ENCODE data around the gene MANF. TPM values are rescaled to one million over a fixed set of nuclear protein-coding genes. Genes with fewer than 3 reads are reported as not detected.
"Not testable (repeated sequence)": the region's sequence is repeated elsewhere in the genome, so short reads cannot be mapped to it uniquely, and the experiment has no call there.

Gene MANF
- total RNA-seq, 2 experiments from 2014 or later = 124 to 129 TPM

GRCh38 chr3:51354731-51355615, 30.1 kb upstream of the MANF start:
- Mint-ChIP-seq H3K27me3 (no peaks in the 10 kb centered on the region), H3K36me3 (ENCODE audit: low read depth) (no peaks in the 10 kb centered on the region), H3K27ac (no peak overlapping the region), H3K4me3 (no peak overlapping the region), H3K9me3 (ENCODE audit: low read depth) (no peaks in the 10 kb centered on the region), H3K4me1 (no peaks in the 10 kb centered on the region)
- no peak for DNase-seq
- POLR2A ChIA-PET = no interaction called here
- intact Hi-C loops (cut with DNase I, micrococcal nuclease) = no loop called here
- ATAC-seq = no peak
- CTCF ChIA-PET = interaction anchor here (0.7 kb wide), 1 partner anchor 653 kb away, joined by 3 read pairs; no protein-coding TSS in a partner anchor

- DNase-seq = no peak
- no peak overlapping the region for H3K27ac Mint-ChIP-seq
- no peak for ATAC-seq
- H3K36me3 Mint-ChIP-seq (ENCODE audit: low read depth) = no peaks in the 10 kb centered on the region
- POLR2A ChIA-PET = no interaction called here
- CTCF ChIA-PET = interaction anchor here (0.7 kb wide), 2 partner anchors 481 to 654 kb away, joined by 3 read pairs; no protein-coding TSS in a partner anchor
- H3K4me1 Mint-ChIP-seq = no peaks in the 10 kb centered on the region
- H3K4me3 Mint-ChIP-seq = no peak overlapping the region
- no peaks in the 10 kb centered on the region for H3K9me3 Mint-ChIP-seq (ENCODE audit: low read depth)
- intact Hi-C loops (cut with DNase I, micrococcal nuclease) = no loop called here
- no peaks in the 10 kb centered on the region for H3K27me3 Mint-ChIP-seq
Observed at GRCh38 chr3:51355891-51356578, 29.1 kb upstream of the MANF start.

DNA sequence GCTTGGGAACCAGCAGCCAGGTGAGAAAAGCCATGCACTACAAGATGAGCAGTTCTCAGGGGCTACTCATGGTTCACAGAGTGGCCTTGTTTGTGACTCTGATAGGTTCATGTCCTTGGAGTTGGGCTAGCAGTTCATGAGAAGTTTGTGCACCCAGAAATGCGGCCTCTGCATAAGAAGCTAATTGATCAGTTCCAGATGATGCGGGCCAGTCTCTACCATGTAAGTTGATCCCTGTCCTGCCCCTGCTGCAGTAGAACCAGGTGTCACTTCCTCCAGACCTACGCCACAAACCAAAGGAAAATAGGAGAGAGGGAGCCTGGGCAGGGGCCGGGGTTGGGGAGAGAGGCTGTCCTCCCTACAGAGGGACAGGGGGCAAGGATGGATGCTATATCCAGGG, 27.2 kb upstream of the MANF start:
- POLR2A ChIA-PET = no interaction called here
- intact Hi-C loops (cut with DNase I, micrococcal nuclease) = no loop called here
- CTCF ChIA-PET = no interaction called here
- H3K36me3 Mint-ChIP-seq (ENCODE audit: low read depth) = no peaks in the 10 kb centered on the region
- no peak overlapping the region for H3K4me3 Mint-ChIP-seq
- no peaks in the 10 kb centered on the region for H3K27me3 Mint-ChIP-seq
- ATAC-seq (no peak), DNase-seq (no peak)
- no peaks in the 10 kb centered on the region for H3K4me1 Mint-ChIP-seq
- no peak overlapping the region for H3K27ac Mint-ChIP-seq
- no peaks in the 10 kb centered on the region for H3K9me3 Mint-ChIP-seq (ENCODE audit: low read depth)

- Mint-ChIP-seq H3K36me3 (ENCODE audit: low read depth) (no peaks in the 10 kb centered on the region), H3K4me3 (no peak overlapping the region), H3K27me3 (no peaks in the 10 kb centered on the region), H3K9me3 (ENCODE audit: low read depth) (no peaks in the 10 kb centered on the region), H3K4me1 (no peaks in the 10 kb centered on the region), H3K27ac (no peak overlapping the region)
- intact Hi-C loops (cut with DNase I, micrococcal nuclease) = no loop called here
- ATAC-seq (no peak), DNase-seq (no peak)
- ChIA-PET CTCF (no interaction called here), POLR2A (no interaction called here)
Observed at GRCh38 chr3:51358981-51359380, 26.1 kb upstream of the MANF start.

DNA sequence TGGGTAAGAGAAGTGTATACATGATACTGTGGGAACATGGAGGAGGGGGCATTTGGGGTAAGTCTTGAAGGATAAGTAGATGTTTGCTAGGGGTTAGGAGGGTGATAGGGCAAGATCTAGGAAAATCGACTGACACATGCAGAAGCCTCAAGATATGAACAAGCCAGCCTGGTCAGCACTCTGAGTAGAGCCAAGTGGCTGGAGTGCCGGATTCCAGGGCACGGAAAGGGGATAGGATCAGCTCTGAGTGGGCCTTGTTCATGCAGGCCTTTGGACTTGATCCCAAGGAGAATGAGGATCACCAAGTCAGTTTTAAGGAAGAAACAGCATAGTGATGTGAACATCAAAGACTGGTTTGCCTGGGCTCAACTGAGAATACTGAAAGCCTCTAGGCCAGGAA, 24.3 kb upstream of the MANF start:
- Mint-ChIP-seq H3K36me3 (ENCODE audit: low read depth) (no peaks in the 10 kb centered on the region), H3K9me3 (ENCODE audit: low read depth) (no peaks in the 10 kb centered on the region), H3K4me1 (no peaks in the 10 kb centered on the region), H3K27ac (no peak overlapping the region), H3K4me3 (no peak overlapping the region), H3K27me3 (no peaks in the 10 kb centered on the region)
- ATAC-seq (no peak), DNase-seq (no peak)
- ChIA-PET CTCF (interaction anchor here (0.5 to 0.7 kb wide), 3 partner anchors 11 to 858 kb away, joined by 3 to 5 read pairs (median 3); no protein-coding TSS in a partner anchor), POLR2A (no interaction called here)
- intact Hi-C loops (cut with DNase I, micrococcal nuclease) = no loop called here

DNA sequence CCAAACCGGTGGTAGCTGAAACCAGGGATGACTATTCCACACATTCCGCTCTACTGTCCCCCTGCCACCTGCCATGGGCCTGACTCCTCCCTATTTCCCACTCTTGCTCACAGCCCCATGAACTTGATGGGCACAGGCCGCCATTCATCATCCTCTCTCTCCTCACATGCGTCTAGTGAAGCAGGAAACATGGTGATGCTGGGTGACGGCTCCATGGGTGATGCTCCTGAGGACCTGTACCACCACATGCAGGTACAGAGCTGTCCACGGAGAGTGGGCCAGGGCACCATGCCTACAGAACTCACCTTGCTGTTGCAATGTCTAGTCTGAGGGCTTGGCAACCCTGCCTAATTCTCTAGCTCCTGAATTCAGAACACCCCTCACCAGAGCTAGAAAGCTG, 23.3 kb upstream of the MANF start:
- H3K4me3 Mint-ChIP-seq = no peak overlapping the region
- no peaks in the 10 kb centered on the region for H3K36me3 Mint-ChIP-seq (ENCODE audit: low read depth)
- no peak for DNase-seq
- ChIA-PET POLR2A (no interaction called here), CTCF (interaction anchor here (0.6 to 0.7 kb wide), 2 partner anchors 13 to 344 kb away, joined by 3 read pairs; no protein-coding TSS in a partner anchor)
- ATAC-seq = no peak
- H3K4me1 Mint-ChIP-seq = no peaks in the 10 kb centered on the region
- no peaks in the 10 kb centered on the region for H3K9me3 Mint-ChIP-seq (ENCODE audit: low read depth)
- H3K27me3 Mint-ChIP-seq = peaks cover 2% of the 10 kb centered on the region
- H3K27ac Mint-ChIP-seq = no peak overlapping the region
- intact Hi-C loops (cut with DNase I, micrococcal nuclease) = no loop called here

DNA sequence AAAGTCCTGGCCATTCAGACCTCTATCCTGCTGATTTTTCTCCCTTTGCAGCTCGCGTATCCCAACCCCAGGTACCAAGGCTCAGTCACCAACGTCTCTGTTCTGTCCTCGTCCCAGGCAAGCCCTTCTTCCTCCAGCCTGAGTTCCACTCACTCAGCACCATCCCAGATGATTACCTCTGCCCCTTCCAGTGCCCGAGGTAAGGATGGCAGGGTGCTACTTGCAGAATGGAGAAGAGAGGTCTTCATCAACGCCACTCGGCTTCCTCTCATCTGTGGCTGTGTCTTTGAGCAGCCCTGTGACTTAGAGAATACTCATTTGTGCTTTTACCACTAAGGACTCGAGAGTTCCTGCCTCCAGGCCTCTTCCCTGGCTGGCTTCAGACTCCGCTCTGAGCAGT, 22.6 kb upstream of the MANF start:
- no peaks in the 10 kb centered on the region for H3K9me3 Mint-ChIP-seq (ENCODE audit: low read depth)
- no peaks in the 10 kb centered on the region for H3K4me1 Mint-ChIP-seq
- intact Hi-C loops (cut with DNase I, micrococcal nuclease) = no loop called here
- H3K27me3 Mint-ChIP-seq = peaks cover 7% of the 10 kb centered on the region
- H3K36me3 Mint-ChIP-seq (ENCODE audit: low read depth) = no peaks in the 10 kb centered on the region
- no peak overlapping the region for H3K27ac Mint-ChIP-seq
- ATAC-seq (no peak), DNase-seq (no peak)
- CTCF ChIA-PET = no interaction called here
- no peak overlapping the region for H3K4me3 Mint-ChIP-seq
- POLR2A ChIA-PET = no interaction called here

- intact Hi-C loops (cut with DNase I, micrococcal nuclease); H3K27me3 Mint-ChIP-seq; POLR2A ChIA-PET; H3K36me3 Mint-ChIP-seq (ENCODE audit: low read depth); H3K4me1 Mint-ChIP-seq; H3K9me3 Mint-ChIP-seq (ENCODE audit: low read depth); H3K27ac Mint-ChIP-seq; DNase-seq; ATAC-seq; H3K4me3 Mint-ChIP-seq: not testable (repeated sequence)
- CTCF ChIA-PET = interaction anchor here (0.6 to 1.2 kb wide), 3 partner anchors 9 to 283 kb away, joined by 3 to 4 read pairs (median 4); no protein-coding TSS in a partner anchor
Observed at GRCh38 chr3:51368276-51368675, 16.8 kb upstream of the MANF start.

- DNase-seq (peak; percentile 72), ATAC-seq (peak; percentile 74)
- H3K4me1 Mint-ChIP-seq = no peaks in the 10 kb centered on the region
- H3K27me3 Mint-ChIP-seq = peaks cover 3% of the 10 kb centered on the region
- ChIA-PET POLR2A (interaction anchor here (1.0 kb wide), 2 partner anchors 13 to 400 kb away, joined by 3 to 4 read pairs; partner anchors contain the start of gene MANF), CTCF (interaction anchor here (0.6 to 2.1 kb wide), 21 partner anchors 11 to 905 kb away, joined by 3 to 24 read pairs (median 3); partner anchors contain the start of genes DOCK3, MANF and MAPKAPK3)
- intact Hi-C loops (cut with DNase I, micrococcal nuclease) = loop anchor here (1.0 to 5.0 kb wide), 4 partner anchors 270 to 756 kb away; no protein-coding TSS in a partner anchor
- no peak overlapping the region for H3K27ac Mint-ChIP-seq
- H3K36me3 Mint-ChIP-seq (ENCODE audit: low read depth) = no peaks in the 10 kb centered on the region
- no peak overlapping the region for H3K4me3 Mint-ChIP-seq
- no peaks in the 10 kb centered on the region for H3K9me3 Mint-ChIP-seq (ENCODE audit: low read depth)
Observed at GRCh38 chr3:51371943-51372557, 13.0 kb upstream of the MANF start.

DNA sequence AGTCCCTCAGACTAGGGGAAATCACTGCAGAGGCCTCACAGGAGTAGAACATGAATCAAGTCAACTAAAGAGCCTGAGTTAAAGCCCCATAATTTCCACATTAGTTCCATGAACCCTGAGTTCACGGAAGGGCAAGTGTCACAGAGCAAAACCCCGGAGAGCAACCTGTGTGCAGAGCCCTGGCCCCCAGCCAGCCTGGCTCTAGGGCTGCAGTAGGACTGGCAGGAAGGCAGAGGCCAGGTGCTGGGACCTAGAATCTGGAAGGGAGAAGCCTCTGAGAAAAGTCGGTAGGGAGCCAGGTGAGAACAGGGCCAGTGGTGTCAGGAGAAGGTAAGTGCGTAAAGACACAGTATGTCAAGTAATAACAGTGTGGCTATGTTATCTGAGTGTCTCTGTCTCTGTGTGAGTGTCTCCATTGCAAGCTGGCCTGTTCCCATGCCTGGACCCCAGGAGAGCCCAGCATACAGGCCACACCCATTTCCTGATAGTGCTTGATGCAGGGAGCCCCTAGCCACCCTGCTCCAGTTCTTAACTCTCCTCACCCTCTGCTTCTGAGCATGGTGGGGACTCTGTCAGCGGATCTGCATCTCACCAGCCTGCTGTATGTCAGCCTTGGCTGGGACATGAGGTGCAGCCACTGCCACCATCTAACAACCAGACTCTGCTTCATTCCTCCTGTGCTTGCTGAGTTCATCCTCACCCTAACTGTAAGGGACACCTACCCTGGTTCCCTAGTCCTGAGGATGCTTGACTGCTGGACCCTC, 11.3 kb upstream of the MANF start:
- peaks cover under 1% of the 10 kb centered on the region for H3K4me1 Mint-ChIP-seq
- ChIA-PET POLR2A (no interaction called here), CTCF (interaction anchor here (1.0 kb wide), 1 partner anchor 758 kb away, joined by 3 read pairs; no protein-coding TSS in a partner anchor)
- ATAC-seq = no peak
- no peak for DNase-seq
- H3K36me3 Mint-ChIP-seq (ENCODE audit: low read depth) = no peaks in the 10 kb centered on the region
- no peak overlapping the region for H3K27ac Mint-ChIP-seq
- H3K4me3 Mint-ChIP-seq = no peak overlapping the region
- H3K27me3 Mint-ChIP-seq = no peaks in the 10 kb centered on the region
- intact Hi-C loops (cut with DNase I, micrococcal nuclease) = loop anchor here (5.0 kb wide), 1 partner anchor 272 kb away; no protein-coding TSS in a partner anchor
- H3K9me3 Mint-ChIP-seq (ENCODE audit: low read depth) = no peaks in the 10 kb centered on the region

- DNase-seq (no peak), ATAC-seq (no peak)
- CTCF ChIA-PET = interaction anchor here (0.6 to 1.0 kb wide), 2 partner anchors 13 to 758 kb away, joined by 3 read pairs; no protein-coding TSS in a partner anchor
- peaks cover 6% of the 10 kb centered on the region for H3K4me1 Mint-ChIP-seq
- intact Hi-C loops (cut with DNase I, micrococcal nuclease) = loop anchor here (5.0 kb wide), 1 partner anchor 272 kb away; no protein-coding TSS in a partner anchor
- no peak overlapping the region for H3K4me3 Mint-ChIP-seq
- H3K27ac Mint-ChIP-seq = no peak overlapping the region
- H3K27me3 Mint-ChIP-seq = no peaks in the 10 kb centered on the region
- POLR2A ChIA-PET = no interaction called here
- no peaks in the 10 kb centered on the region for H3K9me3 Mint-ChIP-seq (ENCODE audit: low read depth)
- no peaks in the 10 kb centered on the region for H3K36me3 Mint-ChIP-seq (ENCODE audit: low read depth)
Observed at GRCh38 chr3:51374456-51374855, 10.6 kb upstream of the MANF start.

All from activated CD4-positive, alpha-beta T cell treated with anti-CD3 and anti-CD28 coated beads for 36 hours (primary cell).